ENCODE measurements around the gene TRIP6. TPM values are rescaled to one million over a fixed set of nuclear protein-coding genes. Genes with fewer than 3 reads are reported as not detected.
"Not testable (repeated sequence)": the region's sequence is repeated elsewhere in the genome, so short reads cannot be mapped to it uniquely, and the experiment has no call there.

The TRIP6 gene
- polyA plus RNA-seq, 4 donors, result 3.4 to 35.7 (median 16.7) TPM

- Histone ChIP-seq H3K27me3 (ENCODE audit: control insufficient read depth in 3 of 3, insufficient read depth in 3 of 3, low read length in 3 of 3) (peaks cover 0 to 19% (median 3%) of the 10 kb centered on the region in 3 donors), H3K36me3 (ENCODE audit: control insufficient read depth in 3 of 3, insufficient read depth in 2 of 3, low read depth in 1 of 3, low read length in 3 of 3) (peaks cover 0 to 2% (median 0%) of the 10 kb centered on the region in 3 donors), H3K27ac (ENCODE audit: low read depth in 1 of 3, low read length in 2 of 3) (peak overlapping the region; percentile 58 to 91 (median 87)), H3K9me3 (ENCODE audit: control insufficient read depth in 2 of 2, insufficient read depth in 1 of 2, low read depth in 1 of 2, low read length in 1 of 2) (peaks cover 0 to 3% of the 10 kb centered on the region in 2 donors), H3K4me3 (ENCODE audit: low read depth in 1 of 3, low read length in 3 of 3) (no peak overlapping the region), H3K4me1 (ENCODE audit: control insufficient read depth in 3 of 3, insufficient read depth in 2 of 3, low read depth in 1 of 3, low read length in 2 of 3) (peaks cover 0 to 53% (median 5%) of the 10 kb centered on the region in 3 donors)
- peak; percentile 90 to 93 for DNase-seq
- 44 to 66% (median 53%) methylated on average over 13 of the region's 13 CpGs for WGBS, 3 donors
- FAIRE-seq, result no peak
These were observed 30.7 kb downstream of the TRIP6 start for GRCh38 chr7:100897772-100898454.

- Histone ChIP-seq H3K9me3 (ENCODE audit: control insufficient read depth in 2 of 2, insufficient read depth in 1 of 2, low read depth in 1 of 2, low read length in 1 of 2) (peaks cover 0 to 3% of the 10 kb centered on the region in 2 donors), H3K4me3 (ENCODE audit: low read depth in 1 of 3, low read length in 3 of 3) (no peak overlapping the region), H3K4me1 (ENCODE audit: control insufficient read depth in 3 of 3, insufficient read depth in 2 of 3, low read depth in 1 of 3, low read length in 2 of 3) (peaks cover 0 to 48% (median 5%) of the 10 kb centered on the region in 3 donors), H3K27me3 (ENCODE audit: control insufficient read depth in 3 of 3, insufficient read depth in 3 of 3, low read length in 3 of 3) (peaks cover 0 to 14% (median 3%) of the 10 kb centered on the region in 3 donors), H3K36me3 (ENCODE audit: control insufficient read depth in 3 of 3, insufficient read depth in 2 of 3, low read depth in 1 of 3, low read length in 3 of 3) (no peaks in the 10 kb centered on the region), H3K27ac (ENCODE audit: low read depth in 1 of 3, low read length in 2 of 3) (no peak overlapping the region)
- no peak for DNase-seq
- 91 to 94% (median 94%) methylated on average over 5 of the region's 5 CpGs for WGBS, 3 donors
- FAIRE-seq, result no peak
These were observed 32.2 kb downstream of the TRIP6 start for GRCh38 chr7:100899432-100899831.

- H3K27me3 ChIP-seq (ENCODE audit: control insufficient read depth in 3 of 3, insufficient read depth in 3 of 3, low read length in 3 of 3), result peaks cover 0 to 7% (median 2%) of the 10 kb centered on the region in 3 donors
- peaks cover 0 to 3% of the 10 kb centered on the region in 2 donors for H3K9me3 ChIP-seq (ENCODE audit: control insufficient read depth in 2 of 2, insufficient read depth in 1 of 2, low read depth in 1 of 2, low read length in 1 of 2)
- FAIRE-seq (no peak), DNase-seq (no peak)
- no peak overlapping the region for H3K4me3 ChIP-seq (ENCODE audit: low read depth in 1 of 3, low read length in 3 of 3)
- no peaks in the 10 kb centered on the region for H3K36me3 ChIP-seq (ENCODE audit: control insufficient read depth in 3 of 3, insufficient read depth in 2 of 3, low read depth in 1 of 3, low read length in 3 of 3)
- 70 to 89% (median 79%) methylated on average over 2 of the region's 2 CpGs for WGBS, 3 donors
- peak overlapping the region in 2 of 3 donors; percentile 6 to 51 for H3K27ac ChIP-seq (ENCODE audit: low read depth in 1 of 3, low read length in 2 of 3)
- H3K4me1 ChIP-seq (ENCODE audit: control insufficient read depth in 3 of 3, insufficient read depth in 2 of 3, low read depth in 1 of 3, low read length in 2 of 3), result peaks cover 0 to 40% (median 5%) of the 10 kb centered on the region in 3 donors
These were observed 33.8 kb downstream of the TRIP6 start for GRCh38 chr7:100900978-100901377.

- Histone ChIP-seq H3K27me3 (ENCODE audit: control insufficient read depth in 3 of 3, insufficient read depth in 3 of 3, low read length in 3 of 3) (no peaks in the 10 kb centered on the region), H3K4me1 (ENCODE audit: control insufficient read depth in 3 of 3, insufficient read depth in 2 of 3, low read depth in 1 of 3, low read length in 2 of 3) (peaks cover 0 to 34% (median 5%) of the 10 kb centered on the region in 3 donors), H3K36me3 (ENCODE audit: control insufficient read depth in 3 of 3, insufficient read depth in 2 of 3, low read depth in 1 of 3, low read length in 3 of 3) (no peaks in the 10 kb centered on the region), H3K4me3 (ENCODE audit: low read depth in 1 of 3, low read length in 3 of 3) (no peak overlapping the region), H3K27ac (ENCODE audit: low read depth in 1 of 3, low read length in 2 of 3) (peak overlapping the region; percentile 66 to 86 (median 77)), H3K9me3 (ENCODE audit: control insufficient read depth in 2 of 2, insufficient read depth in 1 of 2, low read depth in 1 of 2, low read length in 1 of 2) (peaks cover 0 to 3% of the 10 kb centered on the region in 2 donors)
- WGBS, 3 donors, result 17 to 56% (median 35%) methylated on average over 5 of the region's 5 CpGs
- FAIRE-seq (no peak), DNase-seq (peak; percentile 96 to 98)
These were observed 34.7 kb downstream of the TRIP6 start for GRCh38 chr7:100901921-100902332.

GRCh38 chr7:100902638-100903037 is 35.5 kb downstream of the TRIP6 start:
- Histone ChIP-seq H3K4me1 (ENCODE audit: control insufficient read depth in 3 of 3, insufficient read depth in 2 of 3, low read depth in 1 of 3, low read length in 2 of 3) (peaks cover 0 to 28% (median 5%) of the 10 kb centered on the region in 3 donors), H3K9me3 (ENCODE audit: control insufficient read depth in 2 of 2, insufficient read depth in 1 of 2, low read depth in 1 of 2, low read length in 1 of 2) (peaks cover 0 to 3% of the 10 kb centered on the region in 2 donors), H3K36me3 (ENCODE audit: control insufficient read depth in 3 of 3, insufficient read depth in 2 of 3, low read depth in 1 of 3, low read length in 3 of 3) (no peaks in the 10 kb centered on the region), H3K4me3 (ENCODE audit: low read depth in 1 of 3, low read length in 3 of 3) (no peak overlapping the region), H3K27me3 (ENCODE audit: control insufficient read depth in 3 of 3, insufficient read depth in 3 of 3, low read length in 3 of 3) (no peaks in the 10 kb centered on the region), H3K27ac (ENCODE audit: low read depth in 1 of 3, low read length in 2 of 3) (peak overlapping the region; percentile 66 to 86 (median 77))
- FAIRE-seq (no peak), DNase-seq (no peak)
- WGBS, 3 donors, result 58 to 80% (median 60%) methylated on average over 7 of the region's 7 CpGs

- no peak overlapping the region for H3K4me3 ChIP-seq (ENCODE audit: low read depth in 1 of 3, low read length in 3 of 3)
- WGBS, 3 donors, result 93 to 98% (median 97%) methylated on average over 5 of the region's 5 CpGs
- H3K27me3 ChIP-seq (ENCODE audit: control insufficient read depth in 3 of 3, insufficient read depth in 3 of 3, low read length in 3 of 3), result no peaks in the 10 kb centered on the region
- peaks cover 0 to 22% (median under 1%) of the 10 kb centered on the region in 3 donors for H3K4me1 ChIP-seq (ENCODE audit: control insufficient read depth in 3 of 3, insufficient read depth in 2 of 3, low read depth in 1 of 3, low read length in 2 of 3)
- H3K36me3 ChIP-seq (ENCODE audit: control insufficient read depth in 3 of 3, insufficient read depth in 2 of 3, low read depth in 1 of 3, low read length in 3 of 3), result no peaks in the 10 kb centered on the region
- H3K9me3 ChIP-seq (ENCODE audit: control insufficient read depth in 2 of 2, insufficient read depth in 1 of 2, low read depth in 1 of 2, low read length in 1 of 2), result peaks cover 0 to 4% of the 10 kb centered on the region in 2 donors
- DNase-seq, result no peak
- no peak overlapping the region for H3K27ac ChIP-seq (ENCODE audit: low read depth in 1 of 3, low read length in 2 of 3)
- no peak for FAIRE-seq
These were observed 41.3 kb downstream of the TRIP6 start for GRCh38 chr7:100908512-100908911.

- not testable (repeated sequence) for H3K9me3 ChIP-seq (ENCODE audit: control insufficient read depth in 2 of 2, insufficient read depth in 1 of 2, low read depth in 1 of 2, low read length in 1 of 2); H3K4me3 ChIP-seq (ENCODE audit: low read depth in 1 of 3, low read length in 3 of 3); FAIRE-seq; H3K36me3 ChIP-seq (ENCODE audit: control insufficient read depth in 3 of 3, insufficient read depth in 2 of 3, low read depth in 1 of 3, low read length in 3 of 3); H3K27me3 ChIP-seq (ENCODE audit: control insufficient read depth in 3 of 3, insufficient read depth in 3 of 3, low read length in 3 of 3)
- Histone ChIP-seq H3K27ac (ENCODE audit: low read depth in 1 of 3, low read length in 2 of 3) (peak overlapping the region; percentile 56 to 98 (median 65)), H3K4me1 (ENCODE audit: control insufficient read depth in 3 of 3, insufficient read depth in 2 of 3, low read depth in 1 of 3, low read length in 2 of 3) (peaks cover 0 to 32% (median 2%) of the 10 kb centered on the region in 3 donors)
- 39 to 55% (median 43%) methylated on average over 6 to 7 of the region's 7 CpGs for WGBS, 3 donors
- DNase-seq, result peak; percentile 63 to 84
These were observed 43.3 kb downstream of the TRIP6 start for GRCh38 chr7:100910443-100910842.

- peak in 1 of 2 donors; percentile 55 for DNase-seq
- no peak overlapping the region for H3K4me3 ChIP-seq (ENCODE audit: low read depth in 1 of 3, low read length in 3 of 3)
- FAIRE-seq, result no peak
- 39 to 78% (median 56%) methylated on average over 3 of the region's 3 CpGs for WGBS, 3 donors
- peaks cover 0 to 4% of the 10 kb centered on the region in 2 donors for H3K9me3 ChIP-seq (ENCODE audit: control insufficient read depth in 2 of 2, insufficient read depth in 1 of 2, low read depth in 1 of 2, low read length in 1 of 2)
- H3K27ac ChIP-seq (ENCODE audit: low read depth in 1 of 3, low read length in 2 of 3), result peak overlapping the region; percentile 75 to 98 (median 90)
- H3K27me3 ChIP-seq (ENCODE audit: control insufficient read depth in 3 of 3, insufficient read depth in 3 of 3, low read length in 3 of 3), result no peaks in the 10 kb centered on the region
- H3K36me3 ChIP-seq (ENCODE audit: control insufficient read depth in 3 of 3, insufficient read depth in 2 of 3, low read depth in 1 of 3, low read length in 3 of 3), result no peaks in the 10 kb centered on the region
- H3K4me1 ChIP-seq (ENCODE audit: control insufficient read depth in 3 of 3, insufficient read depth in 2 of 3, low read depth in 1 of 3, low read length in 2 of 3), result peaks cover 0 to 32% (median 4%) of the 10 kb centered on the region in 3 donors
These were observed 44.3 kb downstream of the TRIP6 start for GRCh38 chr7:100911484-100911883.
